Left lobe of liver (tissue), 2 donors: Measurements from ENCODE around the gene ILDR1. TPM values are rescaled to one million over a fixed set of nuclear protein-coding genes. Genes with fewer than 3 reads are reported as not detected.
"Not testable (repeated sequence)": the region's sequence is repeated elsewhere in the genome, so short reads cannot be mapped to it uniquely, and the experiment has no call there.

Experiments used
- ATAC-seq: fragments of 200-7000 bp; cut with Tn5 transposase; one replicate; pipeline ENCODE4 v1.9.1; 2020; ENCODE audit warnings: mild to moderate bottlenecking, moderate library complexity
- DNase-seq: peaks from one replicate; pipeline ENCODE4 v3.0.0-alpha.2; 2020; ENCODE audit warnings: low spot score
- total RNA-seq: library from RNA; stranded (reverse); gene quantifications from one replicate; pipeline ENCODE4 v1.2.1, GENCODE V29; 2021
- donor health status: DM: no; HTN: no; CAD: no; lungs with moderate emphysema.
- donor health status: DM: no; HTN: yes; CAD: no.

The ILDR1 gene
- total RNA-seq, 1 donor from 2014 or later, result 0.15 TPM

- DNase-seq (no peak), ATAC-seq (no peak)
Observed at GRCh38 chr3:121956363-121956762, 65.7 kb downstream of the ILDR1 start.

DNA sequence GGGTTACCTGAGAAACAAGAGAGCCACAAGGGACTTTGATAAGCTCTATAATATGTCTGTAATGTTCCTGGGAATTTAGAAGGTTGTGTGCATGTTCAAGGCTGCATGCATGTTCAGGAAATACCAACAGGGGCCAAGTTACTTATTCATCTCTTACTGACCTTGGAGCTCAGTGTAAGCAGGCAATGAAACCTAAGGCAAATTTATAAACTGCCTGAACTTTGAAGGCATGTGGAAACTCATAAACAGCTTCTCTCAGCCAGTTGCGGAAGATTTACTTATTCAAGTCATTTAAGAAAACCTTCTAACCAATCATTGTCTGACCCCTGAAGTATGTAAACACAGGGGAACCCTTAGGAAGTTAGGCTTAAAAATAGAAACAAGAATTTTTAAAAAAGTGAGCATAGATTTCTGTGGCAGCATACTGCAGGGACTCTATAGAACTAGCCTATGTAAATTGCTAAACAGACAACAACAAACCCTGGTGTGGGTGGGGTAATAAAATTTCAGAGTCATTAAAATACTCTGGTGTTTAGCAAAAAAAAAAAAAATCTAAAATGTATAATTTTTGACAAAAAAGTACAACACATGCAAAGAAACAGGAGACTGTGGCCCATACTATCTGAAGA, 70.6 kb downstream of the ILDR1 start:
- DNase-seq (no peak), ATAC-seq (no peak)

DNA sequence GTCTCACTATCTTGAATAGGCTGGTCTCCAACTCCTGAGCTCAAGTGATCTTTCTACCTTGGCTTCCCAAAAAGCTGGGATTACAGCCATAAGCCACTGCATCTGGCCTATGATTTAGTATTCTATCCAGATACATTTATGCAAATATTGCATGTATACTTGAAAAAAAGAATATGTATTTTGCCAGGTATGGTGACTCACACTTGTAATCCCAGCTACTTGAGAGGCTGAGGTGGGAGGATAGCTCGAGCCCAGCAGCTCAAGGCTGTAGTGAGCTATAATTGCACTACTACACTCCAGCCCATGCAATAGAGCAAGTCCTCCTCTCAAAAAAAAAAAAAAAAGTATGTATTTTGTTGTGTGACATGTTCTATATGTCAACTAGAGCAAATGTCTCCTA, 73.4 kb downstream of the ILDR1 start:
- ATAC-seq, result no peak
- DNase-seq, result no peak

DNA sequence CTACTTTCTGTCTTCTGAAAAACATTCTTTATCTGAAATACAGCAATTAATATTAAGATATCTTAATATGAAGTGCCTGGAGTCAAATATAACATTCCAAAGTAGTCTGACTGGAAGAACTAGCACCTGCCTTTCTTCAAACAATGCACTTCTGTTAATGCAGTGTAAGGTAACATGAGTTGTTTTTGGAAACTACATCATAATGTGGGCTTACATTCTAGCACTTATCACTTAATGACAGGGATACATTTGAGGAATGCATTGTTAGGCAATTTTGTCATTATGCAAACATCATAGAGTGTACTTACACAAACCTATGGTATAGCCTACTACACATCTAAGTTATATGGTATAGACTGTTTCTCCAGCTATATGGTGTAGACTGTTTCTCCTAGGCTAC, 78.6 kb downstream of the ILDR1 start:
- DNase-seq (no peak), ATAC-seq (no peak)

DNA sequence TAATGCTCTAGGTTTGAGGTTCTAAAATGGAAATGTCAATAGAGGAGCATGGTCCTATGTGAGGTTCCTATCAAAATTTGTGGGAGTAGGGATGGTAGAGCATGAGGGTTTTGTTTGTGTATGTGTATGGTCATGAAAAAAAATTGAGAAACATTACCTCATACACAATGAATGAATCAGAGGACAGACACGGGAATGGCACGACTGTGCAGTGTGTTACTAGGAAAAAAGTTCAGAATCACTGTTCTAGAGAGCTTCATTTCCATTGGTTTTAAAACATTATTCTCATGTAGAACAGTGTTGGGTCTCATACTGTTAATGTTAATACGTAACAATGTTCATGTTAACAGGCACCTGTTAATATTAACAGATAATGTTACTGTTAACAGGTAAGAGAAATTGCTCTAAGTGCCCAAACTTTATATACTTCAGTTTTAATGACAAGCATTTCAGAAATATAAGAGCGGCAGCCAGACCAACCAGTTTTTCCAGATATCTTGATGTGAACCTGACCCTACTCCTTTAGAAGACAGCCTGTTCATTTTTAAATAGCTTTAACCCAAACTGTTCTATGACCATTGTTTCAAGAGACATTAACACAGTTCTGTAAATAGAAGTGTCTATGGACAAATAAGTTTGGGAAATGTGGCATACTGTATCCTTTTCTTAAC, 79.8 kb downstream of the ILDR1 start:
- ATAC-seq (no peak), DNase-seq (no peak)

DNA sequence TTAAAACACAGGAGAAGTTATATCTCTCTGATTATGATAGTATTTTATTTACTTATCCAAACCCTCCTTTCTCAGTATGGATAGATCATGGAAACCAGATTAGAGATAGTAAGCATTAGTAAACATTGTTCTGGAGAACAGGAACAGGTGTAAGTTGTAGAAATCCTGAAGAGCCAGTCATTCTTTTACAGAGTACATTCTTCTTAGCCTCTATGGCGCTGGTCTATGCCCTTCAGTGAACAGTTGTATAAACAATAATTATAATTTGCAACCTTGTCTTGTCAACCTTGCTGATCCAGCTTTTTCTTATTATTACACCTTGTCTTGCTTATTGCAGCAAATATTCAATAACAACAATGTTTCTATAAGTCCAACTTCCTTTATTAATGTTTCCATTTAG, 80.5 kb downstream of the ILDR1 start:
- no peak for DNase-seq
- no peak for ATAC-seq

- not testable (repeated sequence) for ATAC-seq
Observed at GRCh38 chr3:121938141-121938855, 83.7 kb downstream of the ILDR1 start.

More at GRCh38 chr3:121938141-121938855, 83.7 kb downstream of the ILDR1 start:
- DNase-seq, result not testable (repeated sequence)

Other genes with a start within 250 kb of the ILDR1 start
- 3.9 TPM for gene IQCB1, start 187.2 kb downstream of the ILDR1 start, total RNA-seq
- gene EAF2, start 187.0 kb downstream of the ILDR1 start, total RNA-seq, result 2.2 TPM
- gene SLC15A2, start 127.8 kb downstream of the ILDR1 start, total RNA-seq, result 1.5 TPM
- 1.4 TPM for gene CD86, start 33.1 kb upstream of the ILDR1 start, total RNA-seq
- gene CASR, start 161.4 kb upstream of the ILDR1 start, total RNA-seq, result 0.30 TPM